ENCODE results near the gene IKZF1. TPM values are rescaled to one million over a fixed set of nuclear protein-coding genes. Genes with fewer than 3 reads are reported as not detected.

IKZF1 gene
- total and polyA plus RNA-seq, 9 of the 15 experiments (the other 6 are each of a cell fraction or from before 2014, with no cell fraction given) = 12.6 to 85.3 (median 44.7) TPM

DNA sequence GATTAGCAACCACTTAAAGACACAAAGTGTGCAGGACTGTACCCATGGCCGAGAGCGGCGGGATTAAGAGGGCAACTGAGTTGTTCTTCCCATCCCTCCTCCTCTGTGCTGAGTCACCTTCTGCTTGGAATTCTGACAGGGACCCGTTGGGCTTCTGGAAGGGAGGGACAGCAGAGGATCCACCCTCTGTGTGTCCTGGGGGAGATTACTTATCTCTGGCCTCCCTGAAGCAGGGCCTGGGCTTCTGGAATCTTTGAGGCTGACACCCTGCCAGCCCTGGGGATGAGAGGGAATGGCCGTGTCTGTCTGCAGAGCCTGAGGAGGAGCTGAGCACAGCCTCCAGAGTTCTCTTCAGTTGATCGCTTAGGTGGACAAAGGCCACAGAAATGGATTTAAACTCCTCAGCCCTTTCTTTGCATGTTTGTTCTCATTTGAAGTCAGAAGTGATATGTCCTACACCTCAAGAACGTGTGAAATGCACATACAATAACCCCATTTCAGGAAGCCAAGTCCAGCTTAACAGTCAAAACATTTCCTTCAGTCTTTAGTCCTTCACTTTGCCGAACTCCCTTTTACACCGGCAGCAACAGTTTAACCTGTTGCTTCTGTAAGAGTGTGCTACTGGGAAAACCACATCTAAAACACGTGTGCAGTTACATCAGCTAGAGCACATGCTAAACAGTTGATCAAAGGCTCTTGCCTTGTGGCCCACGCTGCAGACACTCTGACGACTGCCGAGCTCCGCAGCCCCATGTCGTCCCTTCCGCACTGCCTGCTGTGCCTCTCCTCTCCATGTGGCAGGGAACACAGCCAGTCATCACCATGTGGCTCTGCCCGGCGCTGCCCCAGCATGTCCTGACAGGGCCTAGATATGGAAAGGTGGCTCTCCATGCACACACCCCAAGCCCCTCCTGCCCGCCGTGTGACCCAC is 55.7 kb downstream of the IKZF1 start (continued):
- TF ChIP-seq, protein P1, sequence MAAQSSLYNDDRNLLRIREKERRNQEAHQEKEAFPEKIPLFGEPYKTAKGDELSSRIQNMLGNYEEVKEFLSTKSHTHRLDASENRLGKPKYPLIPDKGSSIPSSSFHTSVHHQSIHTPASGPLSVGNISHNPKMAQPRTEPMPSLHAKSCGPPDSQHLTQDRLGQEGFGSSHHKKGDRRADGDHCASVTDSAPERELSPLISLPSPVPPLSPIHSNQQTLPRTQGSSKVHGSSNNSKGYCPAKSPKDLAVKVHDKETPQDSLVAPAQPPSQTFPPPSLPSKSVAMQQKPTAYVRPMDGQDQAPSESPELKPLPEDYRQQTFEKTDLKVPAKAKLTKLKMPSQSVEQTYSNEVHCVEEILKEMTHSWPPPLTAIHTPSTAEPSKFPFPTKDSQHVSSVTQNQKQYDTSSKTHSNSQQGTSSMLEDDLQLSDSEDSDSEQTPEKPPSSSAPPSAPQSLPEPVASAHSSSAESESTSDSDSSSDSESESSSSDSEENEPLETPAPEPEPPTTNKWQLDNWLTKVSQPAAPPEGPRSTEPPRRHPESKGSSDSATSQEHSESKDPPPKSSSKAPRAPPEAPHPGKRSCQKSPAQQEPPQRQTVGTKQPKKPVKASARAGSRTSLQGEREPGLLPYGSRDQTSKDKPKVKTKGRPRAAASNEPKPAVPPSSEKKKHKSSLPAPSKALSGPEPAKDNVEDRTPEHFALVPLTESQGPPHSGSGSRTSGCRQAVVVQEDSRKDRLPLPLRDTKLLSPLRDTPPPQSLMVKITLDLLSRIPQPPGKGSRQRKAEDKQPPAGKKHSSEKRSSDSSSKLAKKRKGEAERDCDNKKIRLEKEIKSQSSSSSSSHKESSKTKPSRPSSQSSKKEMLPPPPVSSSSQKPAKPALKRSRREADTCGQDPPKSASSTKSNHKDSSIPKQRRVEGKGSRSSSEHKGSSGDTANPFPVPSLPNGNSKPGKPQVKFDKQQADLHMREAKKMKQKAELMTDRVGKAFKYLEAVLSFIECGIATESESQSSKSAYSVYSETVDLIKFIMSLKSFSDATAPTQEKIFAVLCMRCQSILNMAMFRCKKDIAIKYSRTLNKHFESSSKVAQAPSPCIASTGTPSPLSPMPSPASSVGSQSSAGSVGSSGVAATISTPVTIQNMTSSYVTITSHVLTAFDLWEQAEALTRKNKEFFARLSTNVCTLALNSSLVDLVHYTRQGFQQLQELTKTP (IDR thresholded peaks at IDR 0.05; ENCODE audit: low read depth in 1 of 2, partially characterized antibody in 2 of 2) = no peak
- TF ChIP-seq, protein P2, sequence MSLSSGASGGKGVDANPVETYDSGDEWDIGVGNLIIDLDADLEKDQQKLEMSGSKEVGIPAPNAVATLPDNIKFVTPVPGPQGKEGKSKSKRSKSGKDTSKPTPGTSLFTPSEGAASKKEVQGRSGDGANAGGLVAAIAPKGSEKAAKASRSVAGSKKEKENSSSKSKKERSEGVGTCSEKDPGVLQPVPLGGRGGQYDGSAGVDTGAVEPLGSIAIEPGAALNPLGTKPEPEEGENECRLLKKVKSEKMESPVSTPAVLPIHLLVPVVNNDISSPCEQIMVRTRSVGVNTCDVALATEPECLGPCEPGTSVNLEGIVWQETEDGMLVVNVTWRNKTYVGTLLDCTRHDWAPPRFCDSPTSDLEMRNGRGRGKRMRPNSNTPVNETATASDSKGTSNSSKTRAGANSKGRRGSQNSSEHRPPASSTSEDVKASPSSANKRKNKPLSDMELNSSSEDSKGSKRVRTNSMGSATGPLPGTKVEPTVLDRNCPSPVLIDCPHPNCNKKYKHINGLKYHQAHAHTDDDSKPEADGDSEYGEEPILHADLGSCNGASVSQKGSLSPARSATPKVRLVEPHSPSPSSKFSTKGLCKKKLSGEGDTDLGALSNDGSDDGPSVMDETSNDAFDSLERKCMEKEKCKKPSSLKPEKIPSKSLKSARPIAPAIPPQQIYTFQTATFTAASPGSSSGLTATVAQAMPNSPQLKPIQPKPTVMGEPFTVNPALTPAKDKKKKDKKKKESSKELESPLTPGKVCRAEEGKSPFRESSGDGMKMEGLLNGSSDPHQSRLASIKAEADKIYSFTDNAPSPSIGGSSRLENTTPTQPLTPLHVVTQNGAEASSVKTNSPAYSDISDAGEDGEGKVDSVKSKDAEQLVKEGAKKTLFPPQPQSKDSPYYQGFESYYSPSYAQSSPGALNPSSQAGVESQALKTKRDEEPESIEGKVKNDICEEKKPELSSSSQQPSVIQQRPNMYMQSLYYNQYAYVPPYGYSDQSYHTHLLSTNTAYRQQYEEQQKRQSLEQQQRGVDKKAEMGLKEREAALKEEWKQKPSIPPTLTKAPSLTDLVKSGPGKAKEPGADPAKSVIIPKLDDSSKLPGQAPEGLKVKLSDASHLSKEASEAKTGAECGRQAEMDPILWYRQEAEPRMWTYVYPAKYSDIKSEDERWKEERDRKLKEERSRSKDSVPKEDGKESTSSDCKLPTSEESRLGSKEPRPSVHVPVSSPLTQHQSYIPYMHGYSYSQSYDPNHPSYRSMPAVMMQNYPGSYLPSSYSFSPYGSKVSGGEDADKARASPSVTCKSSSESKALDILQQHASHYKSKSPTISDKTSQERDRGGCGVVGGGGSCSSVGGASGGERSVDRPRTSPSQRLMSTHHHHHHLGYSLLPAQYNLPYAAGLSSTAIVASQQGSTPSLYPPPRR (CRISPR knock-in tag; IDR thresholded peaks at IDR 0.05; ENCODE audit: borderline replicate concordance) = no peak
- TF ChIP-seq U2AF2 (optimal IDR thresholded peaks at IDR 0.05; ENCODE audit: low read depth, low read length) (no peak), DMBX1 (CRISPR knock-in tag; IDR thresholded peaks at IDR 0.05; ENCODE audit: borderline replicate concordance) (peak; percentile 96), RFX7 (CRISPR knock-in tag; IDR thresholded peaks at IDR 0.05) (no peak), KLF13 (tag; IDR thresholded peaks at IDR 0.05; ENCODE audit: borderline replicate concordance, low read depth) (0 out of 2 replicates have a peak, but pooled peaks have one; percentile 34), FOXJ2 (tag; IDR thresholded peaks at IDR 0.05) (no peak), KLF6 (CRISPR knock-in tag; IDR thresholded peaks at IDR 0.05; ENCODE audit: borderline replicate concordance) (no peak), L3MBTL2 (IDR thresholded peaks at IDR 0.05) (peak; percentile 94), ZNF316 (IDR thresholded peaks at IDR 0.05) (peak; percentile 67), HSF4 (CRISPR knock-in tag; IDR thresholded peaks at IDR 0.05; ENCODE audit: borderline replicate concordance) (peak; percentile 84; the same call in 1 of the 2 replicates), USF1 (CRISPR knock-in tag; IDR thresholded peaks at IDR 0.05) (peak; percentile 62)
- TF ChIP-seq, protein P3, sequence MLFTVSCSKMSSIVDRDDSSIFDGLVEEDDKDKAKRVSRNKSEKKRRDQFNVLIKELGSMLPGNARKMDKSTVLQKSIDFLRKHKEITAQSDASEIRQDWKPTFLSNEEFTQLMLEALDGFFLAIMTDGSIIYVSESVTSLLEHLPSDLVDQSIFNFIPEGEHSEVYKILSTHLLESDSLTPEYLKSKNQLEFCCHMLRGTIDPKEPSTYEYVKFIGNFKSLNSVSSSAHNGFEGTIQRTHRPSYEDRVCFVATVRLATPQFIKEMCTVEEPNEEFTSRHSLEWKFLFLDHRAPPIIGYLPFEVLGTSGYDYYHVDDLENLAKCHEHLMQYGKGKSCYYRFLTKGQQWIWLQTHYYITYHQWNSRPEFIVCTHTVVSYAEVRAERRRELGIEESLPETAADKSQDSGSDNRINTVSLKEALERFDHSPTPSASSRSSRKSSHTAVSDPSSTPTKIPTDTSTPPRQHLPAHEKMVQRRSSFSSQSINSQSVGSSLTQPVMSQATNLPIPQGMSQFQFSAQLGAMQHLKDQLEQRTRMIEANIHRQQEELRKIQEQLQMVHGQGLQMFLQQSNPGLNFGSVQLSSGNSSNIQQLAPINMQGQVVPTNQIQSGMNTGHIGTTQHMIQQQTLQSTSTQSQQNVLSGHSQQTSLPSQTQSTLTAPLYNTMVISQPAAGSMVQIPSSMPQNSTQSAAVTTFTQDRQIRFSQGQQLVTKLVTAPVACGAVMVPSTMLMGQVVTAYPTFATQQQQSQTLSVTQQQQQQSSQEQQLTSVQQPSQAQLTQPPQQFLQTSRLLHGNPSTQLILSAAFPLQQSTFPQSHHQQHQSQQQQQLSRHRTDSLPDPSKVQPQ (CRISPR knock-in tag; IDR thresholded peaks at IDR 0.05; ENCODE audit: borderline replicate concordance) = peak; percentile 61; the same call in 1 of the 2 replicates
